EL (cell line): Measurements from ENCODE around the gene PSMC3.

Experiments
- DNase-seq: peaks from one replicate; pipeline ENCODE4 v3.0.0-alpha.2; 2016

The PSMC3 gene

GRCh38 chr11:47426062-47426956 lies at the start of gene PSMC3:
Gene PSMC3 (minus strand): TSS chr11:47426439. CDS start chr11:47426279, 160 bp downstream.
- DNase-seq = peak; percentile 97

- DNase-seq = no peak
Observed at GRCh38 chr11:47470671-47471070, 44.4 kb upstream of the PSMC3 start.

- no peak for DNase-seq
Observed at GRCh38 chr11:47469361-47470179, 43.3 kb upstream of the PSMC3 start.

- no peak for DNase-seq
Observed at GRCh38 chr11:47468598-47469214, 42.5 kb upstream of the PSMC3 start.

DNA sequence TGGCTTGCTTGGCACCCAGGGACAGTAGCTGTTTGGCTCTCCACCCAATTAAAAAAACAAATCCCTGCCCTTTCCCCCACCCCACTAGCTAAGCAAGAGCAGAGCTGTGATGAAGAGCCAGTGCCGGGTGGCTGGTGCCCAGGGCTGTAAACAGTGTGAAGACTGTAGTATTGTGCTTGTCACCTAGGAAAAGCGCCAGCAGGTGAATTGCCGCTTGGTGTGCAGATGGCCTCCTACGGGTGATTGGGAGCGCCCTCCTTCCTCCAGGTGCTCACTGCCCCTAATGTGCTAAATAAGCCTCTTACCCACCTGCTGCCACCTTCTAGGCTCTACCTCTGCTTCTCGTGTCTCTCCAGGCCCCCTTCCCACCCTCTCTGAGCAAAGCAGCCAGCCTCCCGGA lies 41.1 kb upstream of the PSMC3 start:
- no peak for DNase-seq

DNA sequence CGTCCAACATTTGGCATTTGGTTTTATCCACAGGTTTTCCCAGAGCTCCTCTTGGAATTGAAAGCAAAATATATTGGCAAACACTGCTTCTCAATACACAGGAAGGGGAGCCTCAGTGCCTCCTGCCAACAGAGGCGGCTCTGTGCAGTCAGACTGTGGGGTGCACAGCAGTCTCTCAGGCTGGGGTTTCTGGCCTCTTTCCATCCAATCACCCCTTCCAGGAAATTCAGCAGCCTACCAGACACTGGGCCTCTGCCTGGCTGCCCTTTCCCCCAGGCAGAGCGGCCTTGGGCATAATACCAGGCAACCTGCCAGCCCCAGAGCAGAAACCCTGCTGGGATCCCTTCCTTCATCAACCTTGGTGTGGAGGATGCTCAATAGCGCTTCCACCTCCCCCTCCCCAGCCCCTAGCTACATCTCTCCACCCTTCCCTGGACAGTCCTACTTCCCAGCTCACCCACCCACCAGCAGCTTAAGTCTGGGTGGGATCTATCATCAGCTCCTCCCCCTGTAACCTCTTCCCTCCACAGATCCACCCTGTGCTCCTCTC lies 40.5 kb upstream of the PSMC3 start:
- peak; percentile 55 for DNase-seq

DNA sequence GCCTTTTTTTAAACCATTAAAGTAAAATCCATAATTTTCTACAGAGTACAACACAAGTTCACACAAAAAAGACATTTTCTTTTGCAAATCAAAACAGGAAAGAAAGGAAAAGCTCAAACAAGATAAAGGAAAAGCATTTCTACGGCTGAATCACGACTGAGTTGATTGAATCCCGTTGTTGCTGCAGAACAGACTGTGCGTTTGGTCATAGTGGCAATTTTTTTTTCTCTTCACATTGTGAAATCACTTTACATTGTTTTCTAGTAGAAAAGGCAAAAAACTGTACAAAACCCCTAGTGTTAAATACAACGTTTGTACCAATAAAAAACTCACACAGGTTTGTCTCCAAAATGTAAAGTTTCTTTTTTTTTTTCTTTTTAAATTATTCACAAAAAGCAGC lies 40.0 kb upstream of the PSMC3 start:
- DNase-seq = no peak

DNA sequence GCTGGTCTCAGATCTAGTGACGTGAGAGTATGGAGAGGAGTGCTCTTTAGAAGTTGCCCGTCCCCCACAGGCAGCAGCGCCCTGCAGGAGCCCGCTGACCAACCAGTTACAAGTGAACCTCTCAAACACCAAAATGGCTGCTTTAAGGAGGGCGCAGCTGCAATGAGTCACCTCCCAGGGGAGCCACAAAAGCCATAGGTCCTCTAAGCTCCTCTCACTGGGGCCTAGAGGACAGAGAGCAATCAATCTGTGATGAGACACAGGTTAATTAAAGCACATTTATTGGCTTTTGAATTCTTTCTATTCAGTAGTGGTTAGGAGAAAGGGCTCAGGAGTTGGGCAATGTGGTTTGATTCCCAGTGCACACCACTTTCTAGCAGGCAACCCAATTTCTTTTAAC lies 38.2 kb upstream of the PSMC3 start:
- peak; percentile 29 for DNase-seq

- no peak for DNase-seq
Observed at GRCh38 chr11:47461876-47462275, 35.6 kb upstream of the PSMC3 start.

GRCh38 chr11:47460571-47461235 lies 34.5 kb upstream of the PSMC3 start:
- DNase-seq = no peak

- DNase-seq = peak; percentile 81
Observed at GRCh38 chr11:47454258-47454671, 28.0 kb upstream of the PSMC3 start.

DNA sequence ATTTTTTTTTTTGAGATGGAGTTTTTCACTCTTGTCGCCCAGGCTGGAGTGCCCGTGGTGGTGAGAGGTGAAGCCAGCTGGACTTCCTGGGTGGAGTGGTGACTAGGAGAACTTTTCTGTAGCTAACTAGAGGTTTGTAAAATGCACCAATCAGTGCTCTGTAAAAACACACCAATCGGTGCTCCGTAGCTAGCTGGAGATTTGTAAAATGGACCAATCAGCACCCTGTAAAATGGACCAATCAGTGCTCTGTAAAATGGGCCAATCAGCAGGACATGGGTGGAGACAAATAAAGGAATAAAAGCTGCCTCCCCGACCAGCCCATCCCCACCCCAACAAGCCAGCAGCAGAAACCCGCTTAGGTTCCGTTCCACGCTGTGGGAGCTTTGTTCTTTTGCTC lies 27.1 kb upstream of the PSMC3 start:
- DNase-seq = no peak

GRCh38 chr11:47451990-47452389 lies 25.8 kb upstream of the PSMC3 start:
- no peak for DNase-seq

- DNase-seq = no peak
Observed at GRCh38 chr11:47451436-47451835, 25.2 kb upstream of the PSMC3 start.

DNA sequence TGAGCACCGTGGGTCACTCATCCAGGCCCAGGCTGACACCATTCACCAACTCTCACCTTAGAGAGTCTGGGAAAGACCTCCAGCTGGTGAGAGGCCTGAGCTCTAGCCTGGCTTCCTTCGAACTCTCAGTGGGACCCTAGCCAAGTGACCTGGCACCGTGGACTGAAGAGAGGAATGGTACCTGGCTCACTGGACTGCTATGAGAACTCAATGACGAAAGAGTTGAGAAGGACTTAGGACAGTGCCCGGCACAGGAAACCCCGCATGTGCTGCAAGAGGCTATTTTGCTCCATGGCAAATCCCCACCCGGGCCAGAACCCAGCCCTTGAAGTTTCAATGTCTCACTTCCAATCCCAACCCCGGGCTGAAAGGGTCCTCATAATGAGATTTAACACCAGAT lies 23.3 kb upstream of the PSMC3 start:
- no peak for DNase-seq

GRCh38 chr11:47448566-47449427 lies 22.6 kb upstream of the PSMC3 start, which contains the start of gene RAPSN:
Gene RAPSN (minus strand): TSS chr11:47449136. CDS start chr11:47448964, 172 bp downstream.
- no peak for DNase-seq

GRCh38 chr11:47447906-47448305 lies 21.7 kb upstream of the PSMC3 start:
- no peak for DNase-seq

DNA sequence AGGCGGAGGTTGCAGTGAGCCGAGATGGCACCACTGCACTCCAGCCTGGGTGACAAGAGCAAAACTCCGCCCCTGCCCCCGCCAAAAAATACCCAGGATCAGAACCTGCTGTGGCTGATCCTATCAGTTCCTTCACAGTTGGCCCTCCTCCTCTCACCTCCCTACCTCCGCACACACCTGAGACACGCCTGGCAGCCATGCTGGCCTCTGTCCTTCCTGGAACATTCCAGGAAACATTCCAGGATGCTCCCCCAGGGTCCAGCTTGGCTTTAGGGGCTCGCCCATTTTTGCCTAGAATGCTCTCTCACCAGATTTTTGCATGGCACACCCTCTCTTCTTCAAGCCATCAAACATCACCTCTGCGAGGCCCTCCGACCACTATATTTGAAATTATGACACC lies 20.6 kb upstream of the PSMC3 start:
- DNase-seq = no peak

DNA sequence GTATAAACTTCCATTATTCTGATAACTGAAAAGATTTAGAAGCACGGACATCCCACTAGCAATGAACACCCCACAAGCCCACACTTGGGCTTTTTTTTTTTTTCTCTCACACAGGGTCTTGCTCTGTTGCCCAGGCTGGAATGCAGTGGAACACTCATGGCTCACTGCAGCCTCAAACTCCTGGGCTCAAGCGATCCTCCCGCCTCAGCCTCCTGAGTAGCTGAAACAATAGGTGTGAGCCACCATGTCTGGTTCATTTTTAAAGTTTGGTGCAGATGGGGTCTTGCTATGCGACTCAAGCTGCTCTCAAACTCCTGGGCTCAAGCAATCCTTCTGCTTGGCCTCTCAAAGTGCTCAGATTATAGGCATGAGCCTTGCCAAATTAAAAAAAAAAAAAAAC lies 19.6 kb upstream of the PSMC3 start:
- DNase-seq = no peak

- DNase-seq = no peak
Observed at GRCh38 chr11:47443817-47444216, 17.6 kb upstream of the PSMC3 start.

DNA sequence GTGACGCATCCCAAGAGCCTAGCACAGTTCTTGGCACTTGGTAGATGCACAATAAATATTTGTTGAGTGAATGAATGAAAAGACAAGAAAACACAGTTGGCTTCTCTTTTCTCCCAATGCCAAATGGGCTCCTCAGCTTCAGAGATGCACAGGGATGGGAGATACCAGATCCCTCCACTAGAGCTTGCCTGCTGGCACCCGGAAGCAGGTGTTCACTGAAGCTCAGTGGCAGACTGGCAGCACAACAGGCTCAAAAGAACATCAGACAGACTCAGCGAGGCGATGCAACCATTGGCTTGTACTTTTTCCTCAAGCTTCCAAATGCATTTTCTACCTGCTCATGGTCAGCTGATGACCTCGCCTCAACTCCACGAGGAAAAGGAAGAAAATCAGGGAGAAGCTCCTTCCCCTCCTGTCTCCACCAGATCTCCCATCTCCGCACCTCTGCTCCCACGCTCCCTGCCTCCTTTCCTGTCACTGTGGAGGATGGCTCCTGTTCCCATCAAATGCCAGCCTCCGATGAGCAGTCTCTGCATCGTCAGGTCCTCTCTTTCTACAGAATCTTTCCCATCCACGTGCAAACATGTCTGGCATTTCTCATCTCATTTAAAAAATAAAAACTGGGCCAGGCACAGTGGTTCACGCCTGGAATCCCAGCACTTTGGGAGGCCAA lies 16.9 kb upstream of the PSMC3 start:
- DNase-seq = no peak
